ENCODE results near the gene ARMC3. TPM values are rescaled to one million over a fixed set of nuclear protein-coding genes. Genes with fewer than 3 reads are reported as not detected.

Gene ARMC3
- total and polyA plus RNA-seq, 9 of the 15 experiments (the other 6 are each of a cell fraction or from before 2014, with no cell fraction given): 0.33 to 1.1 (median 0.62) TPM

GRCh38 chr10:22932626-22933370 lies 4.9 kb downstream of the ARMC3 start:
- no peaks in the 10 kb centered on the region for H3K9me3 ChIP-seq (replicated peaks; ENCODE audit: control insufficient read depth, insufficient read depth, low read depth, low read length)
- no peak for ATAC-seq
- in situ Hi-C loops (cut with MboI): no loop called here
- H3K27ac ChIP-seq (ENCODE audit: extremely low read depth, low read depth, low read length): no peak overlapping the region
- intact Hi-C loops (cut with micrococcal nuclease): no loop called here
- no peak overlapping the region; the same call in 1 of the 2 replicates for H2AFZ ChIP-seq (ENCODE audit: low read depth, low read length)
- no peaks in the 10 kb centered on the region for H3K27me3 ChIP-seq (ENCODE audit: control insufficient read depth in 2 of 2, insufficient read depth in 2 of 2, low read length in 2 of 2)
- BruUV-seq (replicated peaks): no TSS peak
- CTCF ChIA-PET (ENCODE audit: low intra/inter-chr PET ratio): no interaction called here
- no peak overlapping the region for H3K9ac ChIP-seq (ENCODE audit: insufficient read depth in 1 of 2, low read depth in 2 of 2, low read length in 2 of 2)
- no peaks in the 10 kb centered on the region for H3K36me3 ChIP-seq (ENCODE audit: control insufficient read depth, insufficient read depth, low read length)
- 14% methylated on average over 5 of the region's 5 CpGs for WGBS (ENCODE audit: insufficient coverage, low coverage, missing lambda C conversion rate)
- no peak overlapping the region for H3K4me2 ChIP-seq (ENCODE audit: insufficient read depth, low read length)
- FAIRE-seq: no peak
- H3K9me1 ChIP-seq (ENCODE audit: control insufficient read depth, insufficient read depth, low read length): no peaks in the 10 kb centered on the region
- H3K79me2 ChIP-seq (ENCODE audit: control insufficient read depth, insufficient read depth, low read length): no peaks in the 10 kb centered on the region
- H3K4me1 ChIP-seq (replicated peaks in 1 of 2; ENCODE audit: control insufficient read depth in 2 of 2, insufficient read depth in 2 of 2, low read length in 2 of 2): peaks cover 0 to 2% of the 10 kb centered on the region in 2 experiments; a peak in 1 of 5 replicates
- no peaks in the 10 kb centered on the region for H4K20me1 ChIP-seq (replicated peaks; ENCODE audit: control insufficient read depth, insufficient read depth, low read length)
- POLR2A ChIA-PET: no interaction called here
- H3K4me3 ChIP-seq: no peak overlapping the region
- TF ChIP-seq, protein P1, sequence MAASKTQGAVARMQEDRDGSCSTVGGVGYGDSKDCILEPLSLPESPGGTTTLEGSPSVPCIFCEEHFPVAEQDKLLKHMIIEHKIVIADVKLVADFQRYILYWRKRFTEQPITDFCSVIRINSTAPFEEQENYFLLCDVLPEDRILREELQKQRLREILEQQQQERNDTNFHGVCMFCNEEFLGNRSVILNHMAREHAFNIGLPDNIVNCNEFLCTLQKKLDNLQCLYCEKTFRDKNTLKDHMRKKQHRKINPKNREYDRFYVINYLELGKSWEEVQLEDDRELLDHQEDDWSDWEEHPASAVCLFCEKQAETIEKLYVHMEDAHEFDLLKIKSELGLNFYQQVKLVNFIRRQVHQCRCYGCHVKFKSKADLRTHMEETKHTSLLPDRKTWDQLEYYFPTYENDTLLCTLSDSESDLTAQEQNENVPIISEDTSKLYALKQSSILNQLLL (CRISPR knock-in tag; IDR thresholded peaks at IDR 0.05; ENCODE audit: borderline replicate concordance): no peak
- TF ChIP-seq HEY1 (CRISPR knock-in tag; IDR thresholded peaks at IDR 0.05; ENCODE audit: borderline replicate concordance) (no peak), CEBPG (CRISPR knock-in tag; IDR thresholded peaks at IDR 0.05) (no peak), CEBPG (tag; conservative IDR thresholded peaks at IDR 0.05 in 1 of 2, IDR thresholded peaks at IDR 0.05 in 1 of 2) (peak in 1 of 2 experiments; percentile 22; a peak in 1 of 4 replicates)
- no peak for DNase-seq (ENCODE audit: extremely low read depth in 1 of 4, low spot score in 3 of 4)

All from K562 (cell line).